Fibroblast of lung (primary cell): ENCODE data around the gene NSUN2.

Source experiments
- CTCF ChIP-seq, 2 donors: IDR thresholded peaks in 1 of 2; conservative IDR thresholded peaks in 1 of 2; 1 replicate in 1 of 2; 2 replicates in 1 of 2; pipeline ENCODE4 v1.5.1; 2011 to 2012; ENCODE audit warnings: low read length in 2 of 2, control low read depth in 1 of 2, inconsistent platforms in 1 of 2, low read depth in 1 of 2, mild to moderate bottlenecking in 1 of 2
- EZH2 ChIP-seq: IDR thresholded peaks from 2 replicates; pipeline ENCODE4 v1.5.1; 2012; ENCODE audit warnings: low read length, control low read depth, mild to moderate bottlenecking; ENCODE audit errors: missing control alignments

GRCh38 chr5:6557807-6558575 lies 74.9 kb downstream of the NSUN2 start:
- TF ChIP-seq CTCF (conservative IDR thresholded peaks at IDR 0.05 in 1 of 2, IDR thresholded peaks at IDR 0.05 in 1 of 2; ENCODE audit: low read depth in 1 of 2, low read length in 2 of 2) (no peak), EZH2 (no peak)
